Measurements from ENCODE around the gene TBL1XR1.
"Not testable (repeated sequence)": the region's sequence is repeated elsewhere in the genome, so short reads cannot be mapped to it uniquely, and the experiment has no call there.

TBL1XR1 gene

DNA sequence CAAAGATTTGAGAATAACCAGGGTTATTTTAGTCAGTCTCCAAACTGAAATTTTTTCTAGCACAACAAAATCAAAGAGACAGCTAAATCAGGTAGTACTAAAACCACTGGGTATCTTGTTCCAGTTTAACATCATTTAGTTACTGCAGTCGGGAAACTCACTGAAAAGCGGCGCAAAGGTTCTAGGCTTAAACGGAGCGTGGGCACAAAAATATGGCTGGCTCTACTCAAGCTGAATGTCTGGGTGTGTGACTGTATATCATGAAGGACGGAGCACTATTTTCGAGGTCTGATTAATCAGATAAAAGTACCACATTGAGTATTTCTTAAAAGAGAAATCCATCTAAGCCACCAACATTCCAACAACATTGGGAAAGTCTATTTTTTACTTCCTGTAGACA is 152.1 kb downstream of the TBL1XR1 start:
- TF ChIP-seq JUND (IDR thresholded peaks at IDR 0.05; ENCODE audit: low read depth), result no peak
- in situ Hi-C loops (cut with HindIII; ENCODE audit: low pct_unique_long_range_greater_than_20kb, low sequenced_read_pairs), result no loop called here
- no peak for DNase-seq (ENCODE audit: low read depth in 1 of 2, low spot score in 1 of 2)

DNA sequence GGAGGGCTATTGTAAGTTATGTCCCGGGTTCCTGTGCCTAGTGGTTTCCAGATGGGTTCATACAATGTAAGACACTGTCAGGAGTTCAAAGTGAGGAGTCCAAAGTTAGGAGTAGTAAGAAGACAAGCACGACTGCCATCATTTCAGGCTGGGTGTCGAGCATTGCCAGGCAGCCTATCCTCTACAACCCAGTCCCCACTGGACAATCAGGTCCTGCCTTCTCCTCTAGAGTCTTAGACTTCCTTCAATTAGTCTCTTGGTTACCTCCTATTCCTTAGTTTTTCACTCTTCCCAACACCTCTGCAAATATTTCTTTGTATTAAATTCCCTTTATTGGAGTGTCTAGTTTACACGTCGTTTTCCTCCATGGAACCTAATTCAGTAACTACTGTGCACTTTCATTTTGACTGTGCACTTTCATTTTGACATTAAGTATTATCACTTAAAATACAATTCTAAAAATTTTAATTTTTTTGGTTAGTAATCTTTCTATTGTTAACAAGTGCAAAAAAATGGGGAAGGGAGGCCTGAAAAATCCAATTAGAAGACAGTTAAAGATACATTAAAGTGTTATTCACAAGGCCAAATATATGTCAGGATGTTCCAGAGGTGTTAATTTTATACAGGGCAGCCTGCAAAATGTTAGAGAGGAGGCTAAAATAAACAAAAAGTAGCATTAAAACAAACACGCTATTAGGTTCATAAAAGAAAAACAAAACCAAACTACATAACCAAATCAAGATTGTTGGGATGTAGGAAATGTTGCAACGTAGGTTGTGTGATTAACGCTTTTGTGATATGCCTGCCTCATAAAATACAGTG is 155.3 kb downstream of the TBL1XR1 start:
- in situ Hi-C loops (cut with HindIII; ENCODE audit: low pct_unique_long_range_greater_than_20kb, low sequenced_read_pairs), result no loop called here
- TF ChIP-seq JUND (IDR thresholded peaks at IDR 0.05; ENCODE audit: low read depth), result no peak
- no peak for DNase-seq (ENCODE audit: low read depth in 1 of 2, low spot score in 1 of 2)

DNA sequence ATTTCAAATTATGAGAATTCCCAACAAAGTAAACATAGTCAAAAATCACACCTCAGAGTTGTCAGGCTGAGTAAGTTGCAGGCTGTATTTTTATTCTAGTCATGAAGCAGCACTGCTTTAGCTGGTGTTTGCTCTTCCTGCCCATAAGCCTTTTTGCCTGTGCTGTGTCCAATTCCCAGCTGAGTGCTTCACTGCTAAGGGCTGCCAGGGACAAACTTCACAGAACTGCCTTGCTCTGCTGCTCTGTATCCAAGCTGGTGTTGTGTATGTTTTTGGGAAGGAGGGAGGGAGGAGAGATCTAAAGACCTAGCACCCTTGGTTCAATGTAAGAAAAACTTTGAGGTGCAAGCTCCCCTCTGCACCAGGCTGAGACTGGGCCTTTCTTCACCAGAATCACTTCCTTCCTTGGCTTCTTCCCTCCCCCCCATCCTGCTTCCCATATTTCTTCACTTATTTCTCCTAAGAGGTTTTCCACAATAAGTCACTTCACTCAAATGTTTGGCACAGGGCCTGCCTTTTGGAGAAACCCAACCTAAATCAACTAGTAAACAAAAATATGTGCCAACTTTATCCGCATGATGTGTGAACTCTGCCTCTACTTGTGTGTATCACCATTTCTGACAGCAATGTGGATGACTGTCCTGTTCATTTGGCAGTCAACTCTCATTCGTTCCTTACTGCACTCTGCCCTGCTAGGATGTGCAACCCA is 156.1 kb downstream of the TBL1XR1 start:
- TF ChIP-seq JUND (IDR thresholded peaks at IDR 0.05; ENCODE audit: low read depth), result no peak
- in situ Hi-C loops (cut with HindIII; ENCODE audit: low pct_unique_long_range_greater_than_20kb, low sequenced_read_pairs), result no loop called here
- DNase-seq (ENCODE audit: low read depth in 1 of 2, low spot score in 1 of 2), result peak in 1 of 2 experiments; percentile 54

DNA sequence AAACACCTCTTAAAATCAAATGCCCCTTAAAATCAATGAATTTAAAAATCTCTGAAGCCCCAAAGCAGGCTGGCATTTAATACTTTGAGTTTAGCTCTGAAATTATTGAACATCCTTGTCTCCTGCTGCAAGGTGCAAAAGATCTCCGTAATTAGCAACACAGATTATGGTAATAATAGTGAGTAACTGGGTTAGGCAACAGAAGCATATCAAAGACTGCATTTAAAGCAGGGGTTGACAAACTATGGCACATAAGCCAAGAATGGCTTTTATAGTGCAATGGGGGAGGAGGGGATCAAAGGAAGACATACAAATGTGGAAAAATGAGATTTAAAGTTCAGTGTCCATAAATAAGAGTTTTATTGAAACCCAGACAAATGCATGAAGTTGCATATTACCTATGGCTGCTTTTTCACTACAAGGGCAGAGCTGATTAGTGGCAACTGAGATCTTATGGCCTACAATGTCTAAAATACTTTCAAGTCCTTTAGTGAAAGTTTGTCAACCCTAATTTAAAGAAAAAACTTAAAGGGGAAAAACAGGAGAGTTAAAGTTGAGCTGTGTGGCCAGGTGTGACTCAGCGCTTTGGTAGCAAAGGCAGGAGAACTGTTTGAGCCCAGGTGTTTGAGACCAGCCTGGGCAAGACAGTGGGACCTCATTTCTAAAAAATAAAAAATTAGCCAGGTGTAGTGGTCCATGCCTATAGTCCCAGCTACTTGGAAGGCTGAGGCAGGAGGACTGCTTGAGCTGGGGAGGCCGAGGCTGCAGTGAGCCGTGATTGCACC is 157.6 kb downstream of the TBL1XR1 start:
- in situ Hi-C loops (cut with HindIII; ENCODE audit: low pct_unique_long_range_greater_than_20kb, low sequenced_read_pairs), result no loop called here
- no peak for DNase-seq (ENCODE audit: low read depth in 1 of 2, low spot score in 1 of 2)
- no peak for TF ChIP-seq JUND (IDR thresholded peaks at IDR 0.05; ENCODE audit: low read depth)

DNA sequence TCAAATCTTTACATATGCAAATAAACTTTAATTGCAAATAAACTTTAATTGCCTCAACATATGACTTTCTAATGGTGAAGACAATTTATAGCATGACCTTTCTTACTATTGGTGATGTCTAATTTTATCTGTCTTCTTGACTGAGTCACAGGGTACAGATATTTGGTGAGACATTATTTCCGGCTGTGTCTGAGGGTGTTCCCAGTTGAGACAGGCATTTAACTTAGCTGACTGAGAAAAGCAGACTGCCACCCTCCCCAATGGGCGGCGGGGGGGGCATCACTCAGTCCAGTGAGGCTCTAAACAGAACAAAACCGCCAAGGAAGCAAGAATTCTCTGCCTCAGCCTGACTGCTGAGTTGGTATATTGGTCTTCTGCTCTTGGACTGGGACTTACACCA is 160.0 kb downstream of the TBL1XR1 start:
- in situ Hi-C loops (cut with HindIII; ENCODE audit: low pct_unique_long_range_greater_than_20kb, low sequenced_read_pairs), result no loop called here
- DNase-seq (ENCODE audit: low read depth in 1 of 2, low spot score in 1 of 2), result no peak
- TF ChIP-seq JUND (IDR thresholded peaks at IDR 0.05; ENCODE audit: low read depth), result no peak

DNA sequence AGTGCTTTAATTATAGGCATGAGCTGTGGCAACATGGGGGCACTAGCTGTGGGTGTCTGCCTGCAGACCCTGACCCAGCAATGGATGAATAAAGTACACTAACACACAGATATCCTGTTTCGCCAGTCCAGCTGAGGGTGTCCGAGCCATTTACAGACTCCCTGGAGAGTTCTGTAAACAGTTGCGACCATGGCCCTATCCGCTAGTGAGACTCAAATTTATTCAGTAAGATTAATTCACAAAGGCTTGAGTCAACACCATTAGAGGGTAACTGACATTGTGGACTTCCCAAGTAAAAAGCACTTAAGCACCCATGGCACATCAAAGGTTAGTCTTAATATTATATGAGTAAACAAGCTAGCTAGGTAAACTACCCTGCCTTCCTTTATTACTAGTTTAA is 161.6 kb downstream of the TBL1XR1 start:
- in situ Hi-C loops (cut with HindIII; ENCODE audit: low pct_unique_long_range_greater_than_20kb, low sequenced_read_pairs), result no loop called here
- DNase-seq (ENCODE audit: low read depth in 1 of 2, low spot score in 1 of 2), result no peak
- TF ChIP-seq JUND (IDR thresholded peaks at IDR 0.05; ENCODE audit: low read depth), result no peak

DNA sequence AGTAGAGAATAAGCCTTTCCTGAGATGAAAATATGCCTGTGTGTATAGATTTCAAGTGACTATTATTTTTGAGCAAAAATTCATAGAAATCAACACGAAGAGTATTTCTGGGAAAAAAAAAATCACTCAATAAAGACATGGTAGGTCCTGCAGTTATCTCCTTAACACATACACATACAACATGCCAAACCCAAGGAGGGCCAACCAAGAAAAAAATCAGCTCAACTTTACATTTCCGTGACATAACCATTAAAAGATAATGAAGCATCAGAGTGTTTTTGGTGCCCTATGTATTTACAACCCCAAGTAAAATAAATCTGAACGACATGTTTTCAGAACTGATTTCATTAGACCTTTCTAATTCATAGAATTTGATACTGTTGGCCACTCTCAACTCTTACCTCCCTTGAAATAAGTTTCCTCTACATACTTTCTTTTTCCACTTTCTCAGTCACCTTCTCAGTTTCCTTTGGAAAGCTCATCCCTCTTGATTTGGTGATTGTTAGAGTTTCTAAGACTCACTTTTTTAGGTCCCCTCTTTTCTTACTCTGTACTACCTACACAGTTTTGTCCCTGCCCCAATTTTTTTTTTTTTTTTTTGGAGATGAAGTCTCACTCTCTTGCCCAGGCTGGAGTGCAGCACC is 162.3 kb downstream of the TBL1XR1 start:
- TF ChIP-seq JUND (IDR thresholded peaks at IDR 0.05; ENCODE audit: low read depth), result no peak
- no peak for DNase-seq (ENCODE audit: low read depth in 1 of 2, low spot score in 1 of 2)
- in situ Hi-C loops (cut with HindIII; ENCODE audit: low pct_unique_long_range_greater_than_20kb, low sequenced_read_pairs), result no loop called here

DNA sequence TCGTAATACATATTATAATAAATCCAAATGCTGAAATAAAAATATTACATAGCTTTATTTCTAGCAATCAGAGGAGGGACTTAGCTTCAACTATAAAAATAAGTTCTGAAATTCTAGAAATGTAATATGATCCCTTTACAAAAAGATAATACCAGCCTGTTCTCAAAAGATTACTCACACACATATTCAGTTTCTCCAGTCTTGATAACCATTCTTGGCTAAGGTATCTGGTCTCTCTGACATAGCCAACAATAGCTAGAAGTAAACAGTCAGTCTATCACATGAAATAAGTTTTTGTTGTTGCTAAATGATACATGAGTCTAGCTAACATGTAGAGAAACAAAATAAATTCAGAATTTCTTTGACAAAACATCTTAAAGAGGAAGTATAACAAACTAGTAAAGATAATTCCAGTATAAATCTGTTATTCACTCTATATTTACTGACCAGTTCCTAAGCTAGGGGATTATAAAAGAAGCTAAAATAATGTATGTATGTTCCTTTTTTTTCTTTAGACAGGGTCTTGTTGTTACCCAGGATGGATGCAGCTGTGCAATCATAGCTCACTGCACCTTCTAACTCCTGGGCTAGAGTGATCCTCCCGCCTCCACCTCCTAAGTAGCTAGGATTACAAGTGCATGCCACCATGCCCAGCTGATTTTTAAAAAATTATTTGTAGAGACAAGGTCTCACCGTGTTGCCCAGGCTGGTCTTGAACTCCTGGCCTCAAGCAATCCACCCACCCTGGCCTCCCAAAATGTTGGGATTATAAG is 170.6 kb downstream of the TBL1XR1 start:
- no peak for TF ChIP-seq JUND (IDR thresholded peaks at IDR 0.05; ENCODE audit: low read depth)
- in situ Hi-C loops (cut with HindIII; ENCODE audit: low pct_unique_long_range_greater_than_20kb, low sequenced_read_pairs), result no loop called here
- DNase-seq (ENCODE audit: low read depth in 1 of 2, low spot score in 1 of 2), result no peak

DNA sequence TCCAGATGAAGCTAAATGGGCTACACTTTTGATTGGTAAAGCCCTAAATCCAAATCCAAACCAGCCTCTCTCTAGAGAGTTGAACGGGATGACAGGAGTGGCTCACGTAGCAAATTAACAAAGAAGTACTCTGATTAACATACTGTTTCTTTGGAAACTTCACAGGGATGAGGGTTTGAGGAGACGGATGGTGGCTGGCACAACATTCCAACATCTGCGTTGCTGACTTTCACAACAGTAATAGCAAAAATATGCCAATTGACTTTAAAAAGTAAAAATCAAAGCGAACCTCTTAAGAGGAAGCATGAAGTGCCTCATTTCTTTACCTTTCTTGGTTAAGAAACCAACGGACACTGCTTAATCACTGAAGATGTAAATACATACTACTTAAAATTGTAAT is 181.4 kb downstream of the TBL1XR1 start:
- TF ChIP-seq JUND (IDR thresholded peaks at IDR 0.05; ENCODE audit: low read depth), result no peak
- in situ Hi-C loops (cut with HindIII; ENCODE audit: low pct_unique_long_range_greater_than_20kb, low sequenced_read_pairs), result no loop called here
- no peak for DNase-seq (ENCODE audit: low read depth in 1 of 2, low spot score in 1 of 2)

DNA sequence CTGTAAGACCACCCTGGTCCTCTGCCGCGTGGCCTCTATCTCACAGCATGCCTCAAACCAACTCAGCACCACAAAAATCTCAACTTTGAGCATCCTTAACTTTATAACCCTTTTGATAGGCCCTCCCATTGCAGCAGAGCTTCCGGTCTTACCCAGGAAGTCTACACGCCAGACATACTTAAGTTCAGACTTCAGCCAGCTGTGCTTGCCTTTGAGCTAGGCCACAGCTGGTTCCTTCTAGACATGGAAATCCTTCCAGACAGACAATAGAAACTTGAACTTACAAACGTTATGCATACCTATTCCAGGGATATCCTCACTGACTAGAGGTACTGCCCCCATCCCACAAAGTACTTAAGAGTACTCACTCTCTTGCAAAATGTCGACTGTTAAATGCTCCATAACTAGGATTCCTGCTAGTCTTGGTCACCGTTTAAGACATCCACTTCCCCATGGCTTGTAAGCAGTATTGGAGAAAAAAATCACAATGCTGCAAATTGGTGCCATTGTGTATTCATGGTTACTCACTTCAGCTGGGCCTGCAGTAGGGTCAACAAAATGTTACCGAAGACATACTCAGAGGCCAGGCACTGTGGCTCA is 183.5 kb downstream of the TBL1XR1 start:
- DNase-seq (ENCODE audit: low read depth in 1 of 2, low spot score in 1 of 2), result no peak
- TF ChIP-seq JUND (IDR thresholded peaks at IDR 0.05; ENCODE audit: low read depth), result no peak
- in situ Hi-C loops (cut with HindIII; ENCODE audit: low pct_unique_long_range_greater_than_20kb, low sequenced_read_pairs), result no loop called here

DNA sequence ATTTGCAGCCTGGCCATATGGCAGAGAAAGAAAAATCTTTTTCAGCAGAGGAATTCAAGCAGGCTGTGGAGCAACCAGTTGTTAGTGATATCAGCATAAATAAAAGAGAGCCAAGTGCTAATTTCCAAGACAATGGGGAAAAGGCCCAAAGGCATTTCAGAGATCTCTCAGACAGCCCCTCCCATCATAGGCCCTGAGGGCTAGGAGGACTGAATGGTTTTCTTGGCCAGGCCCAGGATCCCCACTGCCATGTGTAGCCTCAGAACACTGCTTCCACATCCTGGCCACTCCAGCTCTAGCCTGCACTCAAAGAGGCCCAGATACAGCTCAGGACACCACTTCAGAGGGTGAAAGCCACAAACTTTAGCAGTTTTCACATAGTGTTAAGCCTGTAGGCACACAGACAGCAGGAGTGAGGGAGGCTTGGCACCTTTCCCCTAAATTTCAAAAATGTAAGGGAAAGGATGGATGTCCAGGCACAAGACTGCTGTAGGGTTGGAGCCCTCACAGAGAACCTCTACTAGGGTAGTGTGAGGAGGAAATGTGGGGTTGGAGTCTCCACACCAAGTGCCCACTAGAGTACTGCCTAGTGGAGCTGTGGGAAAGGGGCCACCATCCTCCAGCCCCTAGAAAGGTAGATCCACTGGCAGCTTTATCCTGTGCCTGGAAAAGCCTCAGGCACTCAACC is 191.4 kb downstream of the TBL1XR1 start:
- TF ChIP-seq JUND (IDR thresholded peaks at IDR 0.05; ENCODE audit: low read depth), result no peak
- peak in 1 of 2 experiments; percentile 34 for DNase-seq (ENCODE audit: low read depth in 1 of 2, low spot score in 1 of 2)

DNA sequence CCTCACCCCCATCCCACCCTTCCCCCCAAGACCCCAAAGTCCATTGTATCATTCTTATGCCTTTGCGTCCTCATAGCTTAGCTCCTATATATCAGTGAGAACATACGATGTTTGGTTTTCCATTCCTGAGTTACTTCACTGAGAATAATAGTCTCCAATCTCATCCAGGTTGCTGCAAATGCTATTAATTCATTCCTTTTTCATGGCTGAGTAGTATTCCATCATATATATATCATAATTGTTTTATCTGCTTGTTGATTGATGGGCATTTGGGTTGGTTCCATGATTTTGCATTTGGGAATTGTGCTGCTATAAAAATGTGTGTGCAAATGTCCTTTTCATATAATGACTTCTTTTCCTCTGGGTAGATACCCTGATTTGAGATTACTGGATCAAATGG is 197.1 kb downstream of the TBL1XR1 start:
- DNase-seq (ENCODE audit: low read depth in 1 of 2, low spot score in 1 of 2); in situ Hi-C loops (cut with HindIII; ENCODE audit: low pct_unique_long_range_greater_than_20kb, low sequenced_read_pairs): not testable (repeated sequence)

More for the DNA sequence above, 191.4 kb downstream of the TBL1XR1 start:
- in situ Hi-C loops (cut with HindIII; ENCODE audit: low pct_unique_long_range_greater_than_20kb, low sequenced_read_pairs), result no loop called here

Data from T47D (cell line).